Right lobe of liver (tissue), 4 donors: ENCODE measurements around the gene SLC9A5.

Source experiments
- POLR2A ChIP-seq: fragments of 450-650 bp; IDR thresholded peaks from one replicate; pipeline ENCODE4 v1.6.1; 2017; ENCODE audit warnings: antibody characterized with exemption, mild to moderate bottlenecking
- TF ChIP-seq, protein P1 (sequence below), 4 donors: fragments of 200-600 bp in 3 of 4; fragments of 450-650 bp in 1 of 4; IDR thresholded peaks; one replicate each; pipeline versions ENCODE4 v1.5.1 to v1.8.0; 2016 to 2022; ENCODE audit warnings: antibody characterized with exemption in 4 of 4, mild to moderate bottlenecking in 2 of 4
- donor health status: DM: no; HTN: no; CAD: no.
- donor health status: DM: no; HTN: no; CAD: no.
- donor health status: DM: no; HTN: yes; CAD: no.

DNA sequence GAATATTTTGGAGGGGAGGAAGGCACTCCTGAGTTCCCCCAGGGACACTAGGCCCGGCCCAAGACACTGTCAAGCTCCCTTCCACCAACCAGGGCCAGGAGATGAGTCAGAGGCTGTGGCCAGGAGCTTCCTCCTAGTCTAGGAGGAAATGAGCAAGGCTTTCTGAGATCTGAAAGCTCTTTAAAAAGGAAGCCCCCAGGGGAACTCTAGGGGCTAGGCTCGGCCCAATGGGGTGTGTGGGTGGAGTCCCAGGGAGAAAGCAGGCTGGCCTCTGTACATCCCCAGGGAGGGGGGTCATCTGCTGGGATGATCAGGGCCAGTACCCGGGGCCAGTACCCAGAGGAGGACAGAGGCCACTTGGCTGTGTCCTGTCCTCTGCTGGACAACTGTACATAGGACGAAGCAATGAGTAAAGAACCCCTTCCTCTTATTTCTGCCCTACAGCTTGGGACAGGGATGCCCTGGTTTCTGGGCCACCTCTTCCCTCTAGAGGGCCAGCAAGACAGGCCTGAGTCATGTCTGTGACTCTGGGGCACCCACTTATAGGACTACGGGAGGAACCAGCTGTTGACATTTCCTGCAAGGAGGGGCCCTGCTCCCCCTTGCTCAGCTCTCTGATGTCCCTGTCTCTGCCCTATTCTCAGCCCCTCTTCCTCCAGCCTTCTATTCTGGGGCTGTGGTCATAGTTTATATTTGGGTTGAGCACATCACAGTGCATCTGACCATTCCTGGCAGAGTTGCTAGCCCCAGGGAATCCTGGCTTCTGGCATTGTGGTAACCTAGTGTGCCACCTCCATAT, 4.2 kb upstream of the SLC9A5 start:
- TF ChIP-seq, protein P1, sequence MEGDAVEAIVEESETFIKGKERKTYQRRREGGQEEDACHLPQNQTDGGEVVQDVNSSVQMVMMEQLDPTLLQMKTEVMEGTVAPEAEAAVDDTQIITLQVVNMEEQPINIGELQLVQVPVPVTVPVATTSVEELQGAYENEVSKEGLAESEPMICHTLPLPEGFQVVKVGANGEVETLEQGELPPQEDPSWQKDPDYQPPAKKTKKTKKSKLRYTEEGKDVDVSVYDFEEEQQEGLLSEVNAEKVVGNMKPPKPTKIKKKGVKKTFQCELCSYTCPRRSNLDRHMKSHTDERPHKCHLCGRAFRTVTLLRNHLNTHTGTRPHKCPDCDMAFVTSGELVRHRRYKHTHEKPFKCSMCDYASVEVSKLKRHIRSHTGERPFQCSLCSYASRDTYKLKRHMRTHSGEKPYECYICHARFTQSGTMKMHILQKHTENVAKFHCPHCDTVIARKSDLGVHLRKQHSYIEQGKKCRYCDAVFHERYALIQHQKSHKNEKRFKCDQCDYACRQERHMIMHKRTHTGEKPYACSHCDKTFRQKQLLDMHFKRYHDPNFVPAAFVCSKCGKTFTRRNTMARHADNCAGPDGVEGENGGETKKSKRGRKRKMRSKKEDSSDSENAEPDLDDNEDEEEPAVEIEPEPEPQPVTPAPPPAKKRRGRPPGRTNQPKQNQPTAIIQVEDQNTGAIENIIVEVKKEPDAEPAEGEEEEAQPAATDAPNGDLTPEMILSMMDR (IDR thresholded peaks at IDR 0.05), result no peak
- no peak for TF ChIP-seq POLR2A
